NCI-H1694 (cell line): Measurements from ENCODE around the gene IQSEC1.

Source experiments
- DNase-seq: peaks from one replicate; lab custom pipeline; 2025; lab: John Stamatoyannopoulos, UW

IQSEC1 gene

GRCh38 chr3:12954180-12954579 is 119.0 kb downstream of the IQSEC1 start:
- no peak for DNase-seq

GRCh38 chr3:12953201-12953995 is 119.8 kb downstream of the IQSEC1 start:
- no peak for DNase-seq

DNA sequence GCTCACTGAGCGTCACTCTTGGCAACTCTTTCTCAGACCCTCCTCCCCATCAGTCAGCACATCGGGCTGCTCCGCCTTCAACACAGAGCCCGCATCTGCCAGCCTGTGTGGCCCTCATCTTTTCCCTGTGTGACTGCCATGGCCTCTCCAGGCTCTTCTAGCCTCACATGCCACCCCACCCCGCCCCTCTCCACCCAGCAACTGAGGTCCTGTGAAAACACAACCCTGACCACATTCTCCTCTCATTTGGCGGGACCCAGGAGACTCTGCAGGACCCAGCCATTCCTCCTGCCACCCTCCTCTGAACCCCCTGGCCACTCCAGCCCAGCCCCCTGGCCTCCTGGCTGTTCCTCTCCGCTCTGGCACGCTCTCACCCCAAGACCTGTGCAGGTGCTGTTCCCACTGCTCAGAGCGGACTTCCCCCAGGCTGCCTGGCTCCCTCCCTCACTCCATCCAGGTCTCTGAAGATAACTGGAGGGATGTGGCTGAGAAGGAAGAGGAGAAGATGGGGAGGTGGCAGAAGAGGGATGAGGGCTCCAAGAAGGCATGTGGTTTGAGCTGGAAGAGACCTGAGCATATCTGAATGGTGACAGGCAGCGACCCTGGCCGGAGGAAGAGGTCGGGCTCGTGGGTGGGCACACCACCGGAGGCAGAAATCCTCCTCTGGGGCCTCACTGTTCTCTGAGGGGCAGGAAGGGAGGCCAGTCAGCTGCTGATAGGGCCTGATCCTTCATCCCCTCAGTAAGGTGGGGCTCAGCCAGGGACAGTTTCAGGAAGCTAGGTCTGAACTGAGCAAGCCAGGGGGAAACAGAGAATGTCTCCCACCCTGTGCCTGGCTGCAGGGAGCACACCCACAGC is 120.7 kb downstream of the IQSEC1 start:
- DNase-seq, result no peak

DNA sequence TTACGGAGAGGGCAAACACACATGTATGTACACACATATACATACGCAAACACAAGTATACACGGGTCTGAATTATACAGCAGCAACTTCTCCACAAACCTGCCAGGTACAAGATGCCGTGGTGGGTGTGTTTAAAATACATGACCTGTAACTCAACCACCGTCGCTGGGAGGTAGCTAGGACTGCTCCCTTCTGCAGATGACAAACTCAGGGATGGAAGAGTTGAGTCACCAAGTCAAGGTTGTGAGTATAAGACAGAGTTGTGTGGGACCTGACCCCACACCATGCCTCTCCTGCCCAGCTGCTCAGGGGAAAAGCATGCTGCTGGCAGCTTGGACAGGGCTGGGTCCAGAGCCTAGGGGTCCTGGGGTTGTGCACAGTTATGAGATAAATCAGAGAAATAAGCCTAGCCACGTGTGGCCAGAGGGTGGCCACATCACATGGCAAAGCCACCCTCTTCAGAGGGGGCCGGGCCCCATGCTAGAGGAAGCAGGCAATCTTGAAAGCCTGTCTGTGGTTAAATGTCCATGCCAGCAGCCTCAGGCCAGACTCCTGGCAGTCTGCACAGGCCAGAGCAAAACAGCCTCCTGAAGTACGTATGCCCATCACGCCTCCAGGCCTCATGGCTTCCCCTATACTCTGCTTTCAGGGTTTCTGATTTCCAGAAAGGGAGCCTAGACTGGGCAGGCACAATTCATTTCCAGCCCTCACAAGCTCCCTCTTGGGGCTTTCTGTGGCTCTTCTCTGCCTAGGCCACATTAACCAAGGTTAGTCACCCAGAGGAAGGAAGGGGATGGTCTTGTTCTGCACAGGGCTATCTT is 124.1 kb downstream of the IQSEC1 start:
- DNase-seq, result no peak

DNA sequence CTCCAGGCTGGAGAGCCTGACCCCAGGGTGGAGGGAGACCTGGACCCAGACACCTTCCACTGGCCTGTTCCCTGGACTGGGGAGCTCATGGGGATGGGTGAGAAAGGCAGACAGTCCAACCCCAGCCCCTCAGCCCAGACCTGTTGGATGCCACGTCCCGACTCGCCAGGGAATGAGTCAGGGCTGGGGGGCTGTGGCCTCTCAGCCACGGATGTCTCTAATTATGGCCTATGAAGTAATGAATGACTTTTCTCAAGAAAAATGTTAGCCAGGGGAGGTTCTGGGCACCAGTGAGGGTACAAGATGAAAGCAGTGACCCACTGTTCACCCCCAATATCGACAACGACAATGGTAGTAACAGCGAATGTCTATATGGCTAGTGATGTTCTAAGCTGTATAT is 124.9 kb downstream of the IQSEC1 start:
- no peak for DNase-seq

DNA sequence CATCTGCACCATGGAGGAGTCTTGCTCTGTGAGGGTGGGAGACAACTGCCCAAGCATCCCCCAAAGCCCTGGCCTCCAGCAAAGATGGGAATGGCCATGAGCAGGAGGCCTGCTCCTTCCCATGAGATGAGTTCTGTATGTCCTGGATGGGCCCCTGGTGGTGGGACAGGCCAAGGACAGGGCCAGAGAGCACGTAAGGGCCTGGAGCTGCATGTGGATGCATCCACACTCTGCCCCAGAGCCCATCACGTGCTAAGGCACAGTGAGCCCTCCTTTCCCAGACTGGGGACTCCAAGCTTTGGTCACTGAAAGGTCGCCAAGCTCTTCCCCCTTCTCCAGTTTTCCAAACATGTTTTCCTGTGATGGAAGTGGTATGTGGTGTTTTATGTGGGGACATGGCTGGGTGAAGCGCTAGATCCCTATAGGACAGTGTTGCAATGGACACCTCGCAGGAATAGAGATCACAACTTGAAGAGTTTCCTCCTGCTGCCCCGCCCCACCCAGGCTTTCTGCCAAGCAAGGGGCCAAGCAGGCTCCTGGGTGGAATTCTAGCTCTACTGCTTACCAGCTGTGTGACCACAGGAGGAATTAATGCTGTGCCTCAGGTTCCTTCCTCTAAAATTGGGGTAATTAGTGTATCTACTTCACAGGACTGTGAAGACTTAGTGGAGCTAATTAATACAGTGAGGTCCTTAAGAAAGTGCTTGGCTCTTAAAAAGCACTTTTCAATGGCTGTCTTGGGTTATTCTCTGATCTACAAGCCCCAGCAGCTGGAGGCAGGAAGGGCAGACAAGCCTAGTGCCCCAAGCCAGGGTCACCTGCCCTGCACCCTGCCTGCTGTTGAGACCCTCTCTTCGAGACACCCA is 125.5 kb downstream of the IQSEC1 start:
- DNase-seq, result no peak

DNA sequence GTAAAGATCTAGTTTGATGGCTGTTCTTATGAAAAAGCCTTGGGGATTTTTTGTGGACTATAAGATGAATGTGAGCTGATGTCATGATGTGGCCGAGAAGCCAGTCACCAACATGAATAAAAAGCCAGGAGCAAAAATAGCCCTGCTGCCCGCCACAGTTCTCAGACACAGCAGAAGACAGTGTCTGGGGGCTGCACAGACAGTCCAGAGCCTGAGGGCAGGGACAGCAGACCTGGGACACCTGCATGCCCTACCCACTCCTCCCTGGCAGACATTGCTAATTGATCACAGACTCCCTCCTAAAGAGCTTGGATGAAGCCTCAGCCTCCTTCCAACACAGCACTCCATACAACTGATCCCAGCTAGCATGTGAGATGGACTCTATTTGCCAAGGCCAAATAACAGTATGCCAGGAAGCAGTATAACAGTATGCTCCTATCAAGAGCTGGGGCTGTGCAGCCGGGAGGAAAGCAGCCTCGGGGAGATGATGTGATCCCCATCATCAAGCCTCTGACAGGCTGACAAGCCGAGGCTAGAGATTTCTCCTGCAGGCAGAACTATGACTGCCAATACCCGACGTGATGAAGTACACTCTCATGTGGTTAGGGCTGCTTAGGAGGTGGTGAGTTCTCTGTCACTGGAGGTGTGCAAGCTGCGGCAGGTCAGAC is 126.4 kb downstream of the IQSEC1 start:
- no peak for DNase-seq

DNA sequence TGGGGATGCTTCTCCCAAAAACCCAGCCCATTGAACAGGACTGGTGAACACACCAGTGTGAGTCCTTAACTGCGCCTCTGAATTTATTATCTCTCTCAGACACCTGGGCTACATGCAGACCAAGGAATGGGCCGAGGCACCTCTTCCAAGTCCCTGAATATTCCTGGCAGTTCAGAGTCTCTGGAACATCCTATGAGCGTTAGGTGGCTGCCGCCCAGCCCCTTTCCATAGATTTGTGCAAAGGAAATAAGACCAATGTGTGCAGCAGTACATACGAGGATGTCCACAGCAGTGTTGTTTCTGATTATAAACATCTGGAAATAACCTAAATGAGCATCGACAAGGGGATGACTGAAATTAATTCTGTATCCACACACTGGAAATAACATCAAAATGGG is 127.0 kb downstream of the IQSEC1 start:
- no peak for DNase-seq

- no peak for DNase-seq
Measured at GRCh38 chr3:12944849-12945248, 128.4 kb downstream of the IQSEC1 start.

GRCh38 chr3:12944413-12944812 is 128.8 kb downstream of the IQSEC1 start:
- no peak for DNase-seq

- DNase-seq, result no peak
Measured at GRCh38 chr3:12943124-12944021, 129.9 kb downstream of the IQSEC1 start.

- no peak for DNase-seq
Measured at GRCh38 chr3:12941495-12942023, 131.7 kb downstream of the IQSEC1 start.

DNA sequence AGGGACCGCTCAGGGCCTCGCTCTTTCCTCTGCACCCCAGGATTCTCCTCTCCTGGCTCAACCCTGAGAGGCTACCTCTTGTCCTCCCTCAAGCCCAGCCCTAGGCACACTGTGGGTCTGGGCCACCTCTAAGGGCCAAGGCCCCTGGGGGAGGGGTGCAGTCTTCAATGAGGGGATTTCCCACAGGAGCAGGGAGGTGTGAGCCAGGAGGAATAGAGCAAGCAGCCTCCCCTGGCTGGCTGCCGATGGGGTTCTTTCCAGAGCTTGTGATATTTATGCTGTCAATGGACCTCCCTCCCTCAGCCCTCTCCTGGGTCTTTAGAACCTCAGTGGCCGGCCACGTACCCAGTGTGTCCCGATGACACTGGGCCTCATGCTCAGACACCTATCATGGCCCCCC is 132.4 kb downstream of the IQSEC1 start:
- DNase-seq, result no peak

- DNase-seq, result no peak
Measured at GRCh38 chr3:12939137-12939536, 134.1 kb downstream of the IQSEC1 start.

GRCh38 chr3:12938258-12938711 is 134.9 kb downstream of the IQSEC1 start:
- no peak for DNase-seq

DNA sequence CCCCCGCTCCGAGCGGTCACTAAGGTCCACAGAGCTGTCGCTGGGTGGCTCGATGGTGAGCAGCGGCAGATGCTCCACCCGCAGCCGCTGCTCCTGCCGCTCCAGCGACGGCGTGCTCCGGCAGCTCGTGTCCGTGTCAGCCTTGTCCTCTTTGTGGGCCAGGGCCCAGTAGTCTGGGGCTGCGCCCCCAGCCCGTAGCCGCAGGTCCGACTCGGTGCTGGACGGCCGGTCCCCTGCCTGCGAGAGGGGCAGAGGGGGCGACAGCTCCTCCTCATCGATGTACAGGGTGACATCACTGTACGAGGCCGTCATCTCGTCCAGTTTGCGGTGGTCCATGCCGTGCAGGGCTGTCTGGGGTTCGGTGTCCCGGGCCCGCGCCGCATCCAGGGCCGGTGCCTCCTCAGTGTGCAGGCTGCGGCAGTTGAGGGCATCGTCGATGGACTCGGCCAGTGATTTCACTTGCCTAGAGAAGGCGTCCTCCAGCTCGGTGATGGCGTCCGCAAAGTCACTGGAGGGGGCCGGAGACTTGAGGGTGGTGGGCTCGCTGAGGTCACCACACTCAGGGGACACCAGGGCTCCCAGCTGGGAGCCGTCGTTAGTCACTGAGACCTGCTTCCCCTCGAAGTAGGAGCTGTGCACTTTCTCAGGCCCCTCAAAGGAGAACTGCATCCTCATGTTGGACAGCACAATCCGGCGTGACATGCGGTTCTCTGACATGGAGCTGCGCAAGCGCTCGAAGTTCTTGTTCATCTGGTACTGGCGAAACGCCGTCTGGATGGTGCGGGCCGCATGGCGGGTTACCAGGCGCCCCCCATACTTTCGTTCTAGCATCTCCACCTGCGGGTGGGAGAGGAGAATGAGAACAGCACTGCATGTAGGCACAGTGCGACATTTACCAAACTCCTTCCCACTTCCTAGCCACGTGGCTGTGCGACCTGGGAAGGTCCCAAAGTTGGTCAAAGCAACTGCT is 137.1 kb downstream of the IQSEC1 start:
- no peak for DNase-seq

GRCh38 chr3:12935023-12935860 is 138.0 kb downstream of the IQSEC1 start:
- DNase-seq, result no peak
